ENCODE results near the gene ZNF446. TPM values are rescaled to one million over a fixed set of nuclear protein-coding genes. Genes with fewer than 3 reads are reported as not detected.

Gene ZNF446
- total and polyA plus RNA-seq, 10 donors = 7.1 to 18.8 (median 11.7) TPM

DNA sequence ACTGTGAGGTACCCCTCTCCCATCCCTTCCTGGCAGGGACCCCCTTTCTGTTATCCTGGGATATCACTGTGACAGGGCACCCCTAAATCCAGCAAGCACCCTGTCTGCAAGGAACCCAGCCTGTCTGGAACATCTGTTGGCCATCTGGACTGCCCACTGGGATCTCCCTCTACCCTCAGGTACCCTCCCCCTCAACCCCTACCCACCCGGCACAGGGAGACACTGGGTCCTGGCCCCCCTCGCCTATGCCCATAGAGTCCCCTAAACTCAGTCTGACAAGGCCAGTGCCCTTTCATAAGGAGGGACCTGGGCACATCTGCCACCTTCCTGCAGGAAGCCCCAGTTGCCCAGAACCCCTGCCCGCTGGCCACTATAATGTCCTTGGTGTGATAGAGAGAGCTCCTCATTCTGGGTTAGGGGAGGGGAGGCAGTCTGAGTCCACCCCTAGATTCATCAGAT is 38.4 kb downstream of the ZNF446 start:
- Histone ChIP-seq H3K4me3 (peak overlapping the region; percentile 21 to 74 (median 40)), H3K4me1 (peaks cover 22 to 63% (median 54%) of the 10 kb centered on the region in 6 donors), H3K27me3 (replicated peaks in 1 of 7) (no peaks in the 10 kb centered on the region), H3K36me3 (peaks cover 3 to 34% (median 17%) of the 10 kb centered on the region in 6 donors), H3K9me3 (no peaks in the 10 kb centered on the region), H3K27ac (peak overlapping the region in 4 of 8 donors; percentile 55 to 77 (median 70))
- WGBS, 5 donors = 56 to 72% (median 66%) methylated on average over 3 of the region's 3 CpGs
- TF ChIP-seq POLR2A (IDR thresholded peaks at IDR 0.05) = no peak
- intact Hi-C loops (cut with DNase I; ENCODE audit: low total_unique reads) = no loop called here
- no peak for DNase-seq

DNA sequence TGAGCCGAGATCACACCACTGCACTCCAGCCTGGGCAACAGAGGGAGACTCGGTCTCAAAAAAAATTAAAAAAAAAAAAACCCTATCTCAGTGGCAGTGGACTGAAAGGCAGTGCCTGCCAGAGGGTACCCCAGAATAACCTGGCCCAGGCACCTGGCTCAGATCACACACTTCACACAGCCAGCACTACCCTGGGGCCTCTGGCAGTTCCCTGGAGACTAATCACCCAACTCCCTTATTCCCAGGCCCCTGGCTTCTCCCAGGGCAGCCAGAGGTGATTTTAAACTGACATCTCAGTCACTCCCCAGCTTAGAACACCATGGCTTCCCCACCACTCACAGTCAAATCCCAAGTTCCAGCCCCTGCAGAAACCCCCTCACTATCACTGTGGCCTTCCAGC is 39.1 kb downstream of the ZNF446 start:
- Histone ChIP-seq H3K4me1 (peaks cover 22 to 69% (median 57%) of the 10 kb centered on the region in 6 donors), H3K27me3 (replicated peaks in 1 of 7) (no peaks in the 10 kb centered on the region), H3K36me3 (peaks cover 3 to 34% (median 17%) of the 10 kb centered on the region in 6 donors), H3K27ac (no peak overlapping the region), H3K9me3 (no peaks in the 10 kb centered on the region), H3K4me3 (no peak overlapping the region)
- 87 to 94% (median 93%) methylated on average over 2 of the region's 2 CpGs for WGBS, 5 donors
- DNase-seq = no peak
- TF ChIP-seq POLR2AphosphoS5 (IDR thresholded peaks at IDR 0.05) (no peak), POLR2A (IDR thresholded peaks at IDR 0.05) (no peak)
- TF ChIP-seq, protein P1, sequence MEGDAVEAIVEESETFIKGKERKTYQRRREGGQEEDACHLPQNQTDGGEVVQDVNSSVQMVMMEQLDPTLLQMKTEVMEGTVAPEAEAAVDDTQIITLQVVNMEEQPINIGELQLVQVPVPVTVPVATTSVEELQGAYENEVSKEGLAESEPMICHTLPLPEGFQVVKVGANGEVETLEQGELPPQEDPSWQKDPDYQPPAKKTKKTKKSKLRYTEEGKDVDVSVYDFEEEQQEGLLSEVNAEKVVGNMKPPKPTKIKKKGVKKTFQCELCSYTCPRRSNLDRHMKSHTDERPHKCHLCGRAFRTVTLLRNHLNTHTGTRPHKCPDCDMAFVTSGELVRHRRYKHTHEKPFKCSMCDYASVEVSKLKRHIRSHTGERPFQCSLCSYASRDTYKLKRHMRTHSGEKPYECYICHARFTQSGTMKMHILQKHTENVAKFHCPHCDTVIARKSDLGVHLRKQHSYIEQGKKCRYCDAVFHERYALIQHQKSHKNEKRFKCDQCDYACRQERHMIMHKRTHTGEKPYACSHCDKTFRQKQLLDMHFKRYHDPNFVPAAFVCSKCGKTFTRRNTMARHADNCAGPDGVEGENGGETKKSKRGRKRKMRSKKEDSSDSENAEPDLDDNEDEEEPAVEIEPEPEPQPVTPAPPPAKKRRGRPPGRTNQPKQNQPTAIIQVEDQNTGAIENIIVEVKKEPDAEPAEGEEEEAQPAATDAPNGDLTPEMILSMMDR (IDR thresholded peaks at IDR 0.05 in 8 of 11, conservative IDR thresholded peaks at IDR 0.05 in 3 of 11) = no peak
- intact Hi-C loops (cut with DNase I; ENCODE audit: low total_unique reads) = no loop called here

DNA sequence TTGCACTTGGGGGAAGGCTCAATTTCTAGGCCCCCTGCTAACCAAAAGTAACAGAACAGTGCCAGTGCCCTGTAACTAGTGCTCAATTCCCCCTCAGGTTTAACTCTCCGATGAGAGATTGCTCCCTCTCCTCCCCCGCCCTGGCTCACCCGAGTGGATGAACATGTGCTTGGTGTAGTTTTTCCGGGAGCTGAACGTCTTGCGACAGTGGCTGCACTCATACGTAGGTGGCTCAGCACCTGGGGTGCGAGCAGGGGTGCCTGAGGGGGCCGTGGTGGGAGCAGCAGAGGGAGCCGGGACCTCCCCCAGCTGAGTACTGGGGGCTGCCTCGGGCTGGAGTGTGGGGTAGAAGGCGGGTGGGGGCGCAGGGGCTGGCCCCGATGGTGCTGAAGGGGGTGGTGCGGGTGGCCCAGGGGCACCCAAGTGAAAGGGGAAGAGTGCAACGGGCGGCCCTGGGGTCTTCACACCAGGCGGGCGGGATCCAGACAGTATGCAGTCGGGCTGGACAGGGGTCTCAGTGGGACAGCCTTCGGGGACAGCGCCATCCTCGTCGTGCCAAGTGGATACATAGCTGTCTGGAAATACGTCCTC is 40.2 kb downstream of the ZNF446 start:
- TF ChIP-seq, protein P1 (IDR thresholded peaks at IDR 0.05 in 8 of 11, conservative IDR thresholded peaks at IDR 0.05 in 3 of 11) = no peak
- TF ChIP-seq POLR2AphosphoS5 (IDR thresholded peaks at IDR 0.05) (no peak), POLR2A (IDR thresholded peaks at IDR 0.05) (no peak)
- intact Hi-C loops (cut with DNase I; ENCODE audit: low total_unique reads) = no loop called here

DNA sequence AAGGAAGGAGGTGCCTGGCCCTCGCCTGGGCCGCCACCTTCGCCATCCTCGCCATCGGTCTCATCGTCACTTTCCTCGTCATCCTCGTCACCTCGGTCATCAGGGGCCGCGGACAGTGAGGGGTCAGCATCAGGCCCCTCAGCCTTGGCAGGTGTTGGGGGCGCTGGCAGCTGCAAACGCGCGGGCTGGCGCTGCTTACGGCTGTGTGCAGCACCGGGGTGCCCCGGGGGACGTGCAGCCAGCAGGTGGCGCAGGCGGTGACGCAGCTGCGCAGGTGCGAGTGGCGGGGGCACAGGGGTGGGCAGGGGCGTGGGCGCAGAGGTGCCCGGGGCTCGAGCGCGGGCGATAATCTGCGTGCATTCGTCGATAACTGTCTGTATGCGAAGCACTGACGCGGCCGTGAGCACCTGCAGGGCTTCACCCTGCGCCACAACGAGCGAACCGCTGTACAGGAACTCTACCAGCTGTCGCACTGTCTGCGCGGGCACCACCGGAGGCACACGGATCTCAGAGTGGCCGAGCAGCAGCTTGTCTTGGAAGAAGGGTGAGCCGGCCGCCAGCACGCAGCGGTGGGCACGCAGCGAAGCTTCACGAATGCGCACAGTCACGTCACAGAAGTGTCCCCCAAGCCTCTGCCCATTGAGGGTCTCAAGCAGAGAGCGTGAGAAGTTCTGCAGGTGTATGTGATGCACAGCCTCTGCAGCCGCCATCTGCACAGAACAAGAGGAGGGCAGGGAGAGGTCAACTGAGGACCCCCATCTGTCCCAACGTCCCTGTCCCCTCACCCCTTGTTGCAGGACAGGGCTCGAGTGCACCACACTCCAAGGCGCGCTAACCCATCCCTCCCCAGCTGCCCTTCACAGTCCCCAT is 41.0 kb downstream of the ZNF446 start:
- Histone ChIP-seq H3K9me3 (no peaks in the 10 kb centered on the region), H3K36me3 (peaks cover 3 to 29% (median 17%) of the 10 kb centered on the region in 6 donors), H3K27ac (peak overlapping the region in 1 of 8 donors; percentile 98), H3K27me3 (replicated peaks in 1 of 7) (no peaks in the 10 kb centered on the region), H3K4me3 (peak overlapping the region in 1 of 8 donors; percentile 85), H3K4me1 (peaks cover 25 to 74% (median 61%) of the 10 kb centered on the region in 6 donors)
- TF ChIP-seq POLR2A (IDR thresholded peaks at IDR 0.05) = no peak
- TF ChIP-seq POLR2AphosphoS5 (IDR thresholded peaks at IDR 0.05) = peak in 1 of 3 donors; percentile 36
- TF ChIP-seq, protein P1 (IDR thresholded peaks at IDR 0.05 in 8 of 11, conservative IDR thresholded peaks at IDR 0.05 in 3 of 11) = no peak
- no peak for DNase-seq
- intact Hi-C loops (cut with DNase I; ENCODE audit: low total_unique reads) = no loop called here
- 92 to 95% (median 95%) methylated on average over 58 to 65 of the region's 65 CpGs for WGBS, 5 donors

More for the DNA sequence above, 40.2 kb downstream of the ZNF446 start:
- H3K4me3 ChIP-seq = no peak overlapping the region
- no peak for DNase-seq
- 89 to 94% (median 92%) methylated on average over 15 to 25 of the region's 25 CpGs for whole genome bisulfite sequencing, 5 donors
- H3K27ac ChIP-seq = no peak overlapping the region
- H3K4me1 ChIP-seq = peaks cover 25 to 74% (median 61%) of the 10 kb centered on the region in 6 donors
- no peaks in the 10 kb centered on the region for H3K9me3 ChIP-seq
- H3K27me3 ChIP-seq (replicated peaks in 1 of 7) = no peaks in the 10 kb centered on the region
- H3K36me3 ChIP-seq = peaks cover 3 to 29% (median 17%) of the 10 kb centered on the region in 6 donors
